Esophagus muscularis mucosa (tissue), 4 donors: ENCODE data around the gene THAP4. TPM values are rescaled to one million over a fixed set of nuclear protein-coding genes. Genes with fewer than 3 reads are reported as not detected.
A peak's percentile ranks its signal among the peaks of the same experiment; 100 is the strongest.

ENCODE experiments used
- DNase-seq: peaks from one replicate; pipeline ENCODE4 v3.0.0-alpha.2; 2017; ENCODE audit errors: extremely low spot score
- H3K27ac ChIP-seq, 4 donors: fragments of 200-600 bp; sonication (generic); replicated peaks in 1 of 4; 1 replicate in 3 of 4; 2 replicates in 1 of 4; pipeline ENCODE4 v1.5.1; 2016 to 2019; ENCODE audit warnings: mild to moderate bottlenecking in 1 of 4
- H3K27me3 ChIP-seq, 4 donors: fragments of 200-600 bp; sonication (generic); one replicate each; pipeline versions ENCODE4 v1.5.1 to v1.6.0; 2016 to 2019
- H3K36me3 ChIP-seq, 4 donors: fragments of 200-600 bp; sonication (generic); one replicate each; pipeline ENCODE4 v1.5.1; 2016 to 2019
- H3K4me1 ChIP-seq, 4 donors: fragments of 200-600 bp; sonication (generic); one replicate each; pipeline ENCODE4 v1.5.1; 2016 to 2019
- H3K4me3 ChIP-seq, 4 donors: fragments of 200-600 bp; sonication (generic); 1 replicate in 2 of 4; 2 replicates in 2 of 4; pipeline ENCODE4 v1.5.1; 2016 to 2019; ENCODE audit warnings: mild to moderate bottlenecking in 4 of 4, moderate library complexity in 1 of 4
- H3K9me3 ChIP-seq, 4 donors: fragments of 200-600 bp; sonication (generic); 1 replicate in 3 of 4; 2 replicates in 1 of 4; pipeline ENCODE4 v1.5.1; 2016 to 2019
- EP300 ChIP-seq: sonication (generic); formaldehyde crosslinking; IDR thresholded peaks from one replicate; pipeline ENCODE4 v1.6.1; 2017; ENCODE audit warnings: antibody characterized with exemption
- POLR2A ChIP-seq: fragments of 450-650 bp; IDR thresholded peaks from one replicate; pipeline ENCODE4 v1.6.1; 2017; ENCODE audit warnings: antibody characterized with exemption, moderate library complexity, mild to moderate bottlenecking, low read depth
- POLR2AphosphoS5 ChIP-seq, 2 donors: sonication (generic); formaldehyde crosslinking; IDR thresholded peaks; one replicate each; pipeline ENCODE4 v1.6.1; 2017; ENCODE audit warnings: antibody characterized with exemption in 2 of 2
- WGBS: methylation state at CpG from one replicate; pipeline ENCODE4 v1.1.5; 2018; 5-methylcytosine and 5-hydroxymethylcytosine counted together
- intact Hi-C: fragments of 100-400 bp; cut with DNase I; formaldehyde crosslinking; loops from one replicate; pipeline ENCODE4 v1.15.1; 2023
- total RNA-seq, 4 donors: library from RNA; depleted of rRNA; stranded (reverse); fragments of >200 nt; gene quantifications; one replicate each; pipeline versions ENCODE4 v1.1.0 to v1.2.1, GENCODE V29; 2016
- TF ChIP-seq, protein P1 (sequence below), 3 experiments: fragments of 200-600 bp in 2 of 3; fragments of 450-650 bp in 1 of 3; sonication (generic) in 2 of 3; IDR thresholded peaks; one replicate each; pipeline ENCODE4 v1.5.1; 2017 to 2019; ENCODE audit warnings: antibody characterized with exemption in 3 of 3, mild to moderate bottlenecking in 2 of 3, moderate library complexity in 1 of 3

THAP4 gene
- total RNA-seq, 4 donors from 2014 or later, result 37.0 to 69.8 (median 49.6) TPM

DNA sequence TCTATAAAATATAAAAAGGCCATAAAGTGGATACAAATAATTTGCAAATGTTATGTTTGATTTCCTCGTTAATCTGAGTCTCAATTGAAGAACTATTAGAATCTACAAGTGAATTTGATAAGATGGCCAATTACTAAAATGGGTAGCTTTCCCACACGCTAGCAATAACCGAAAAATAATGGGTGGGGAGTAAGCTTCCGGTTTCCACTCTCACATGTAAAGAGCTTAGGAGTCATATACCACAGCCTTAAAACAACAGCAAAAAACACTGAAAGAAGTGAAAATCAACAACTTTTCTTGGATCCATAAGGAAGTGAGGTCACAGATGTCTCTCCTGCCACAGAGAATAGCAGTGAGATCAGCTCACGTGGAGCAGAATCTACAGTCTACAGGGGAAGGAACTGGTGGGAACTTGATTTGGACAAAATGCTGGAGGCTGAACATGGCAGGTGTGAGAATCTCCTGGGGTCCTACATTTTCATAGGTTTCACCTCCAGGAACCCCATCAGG lies 18.6 kb downstream of the THAP4 start:
- intact Hi-C loops, result no loop called here
- TF ChIP-seq EP300, result no peak
- no peak for TF ChIP-seq POLR2A
- TF ChIP-seq POLR2AphosphoS5 (IDR thresholded peaks at IDR 0.05), result no peak
- TF ChIP-seq, protein P1, sequence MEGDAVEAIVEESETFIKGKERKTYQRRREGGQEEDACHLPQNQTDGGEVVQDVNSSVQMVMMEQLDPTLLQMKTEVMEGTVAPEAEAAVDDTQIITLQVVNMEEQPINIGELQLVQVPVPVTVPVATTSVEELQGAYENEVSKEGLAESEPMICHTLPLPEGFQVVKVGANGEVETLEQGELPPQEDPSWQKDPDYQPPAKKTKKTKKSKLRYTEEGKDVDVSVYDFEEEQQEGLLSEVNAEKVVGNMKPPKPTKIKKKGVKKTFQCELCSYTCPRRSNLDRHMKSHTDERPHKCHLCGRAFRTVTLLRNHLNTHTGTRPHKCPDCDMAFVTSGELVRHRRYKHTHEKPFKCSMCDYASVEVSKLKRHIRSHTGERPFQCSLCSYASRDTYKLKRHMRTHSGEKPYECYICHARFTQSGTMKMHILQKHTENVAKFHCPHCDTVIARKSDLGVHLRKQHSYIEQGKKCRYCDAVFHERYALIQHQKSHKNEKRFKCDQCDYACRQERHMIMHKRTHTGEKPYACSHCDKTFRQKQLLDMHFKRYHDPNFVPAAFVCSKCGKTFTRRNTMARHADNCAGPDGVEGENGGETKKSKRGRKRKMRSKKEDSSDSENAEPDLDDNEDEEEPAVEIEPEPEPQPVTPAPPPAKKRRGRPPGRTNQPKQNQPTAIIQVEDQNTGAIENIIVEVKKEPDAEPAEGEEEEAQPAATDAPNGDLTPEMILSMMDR (IDR thresholded peaks at IDR 0.05), result no peak
- Histone ChIP-seq H3K9me3 (no peaks in the 10 kb centered on the region), H3K27ac (peak overlapping the region in 2 of 4 donors; percentile 14 to 23), H3K27me3 (no peaks in the 10 kb centered on the region), H3K4me1 (peaks cover 8 to 20% (median 19%) of the 10 kb centered on the region in 4 donors), H3K36me3 (peaks cover 0 to 16% (median 6%) of the 10 kb centered on the region in 4 donors), H3K4me3 (no peak overlapping the region)
- WGBS, result 92% methylated on average over 5 of the region's 5 CpGs
- no peak for DNase-seq

- TF ChIP-seq, protein P1 (IDR thresholded peaks at IDR 0.05), result no peak
- TF ChIP-seq EP300, result no peak
- TF ChIP-seq POLR2AphosphoS5 (IDR thresholded peaks at IDR 0.05), result no peak
- TF ChIP-seq POLR2A, result no peak
- H3K27ac ChIP-seq, result peak overlapping the region in 3 of 4 donors; percentile 14 to 25 (median 23)
- intact Hi-C loops, result no loop called here
- no peak for DNase-seq
- H3K27me3 ChIP-seq, result no peaks in the 10 kb centered on the region
- H3K36me3 ChIP-seq, result peaks cover 0 to 16% (median 5%) of the 10 kb centered on the region in 4 donors
- 53% methylated on average over 15 of the region's 15 CpGs for WGBS
- no peaks in the 10 kb centered on the region for H3K9me3 ChIP-seq
- H3K4me3 ChIP-seq, result peak overlapping the region; percentile 20 to 40 (median 32)
- peaks cover 8 to 22% (median 21%) of the 10 kb centered on the region in 4 donors for H3K4me1 ChIP-seq
These were observed 19.4 kb downstream of the THAP4 start for GRCh38 chr2:241617431-241618154.

- 90% methylated on average over 30 of the region's 30 CpGs for WGBS
- no peak overlapping the region for H3K27ac ChIP-seq
- intact Hi-C loops, result no loop called here
- H3K9me3 ChIP-seq, result no peaks in the 10 kb centered on the region
- TF ChIP-seq, protein P1 (IDR thresholded peaks at IDR 0.05), result no peak
- TF ChIP-seq EP300 (no peak), POLR2A (no peak), POLR2AphosphoS5 (IDR thresholded peaks at IDR 0.05) (no peak)
- H3K4me3 ChIP-seq, result peak overlapping the region in 1 of 4 donors; percentile 20
- peaks cover 0 to 16% (median 3%) of the 10 kb centered on the region in 4 donors for H3K36me3 ChIP-seq
- DNase-seq, result no peak
- no peaks in the 10 kb centered on the region for H3K27me3 ChIP-seq
- H3K4me1 ChIP-seq, result peaks cover 8 to 31% (median 26%) of the 10 kb centered on the region in 4 donors
These were observed 20.5 kb downstream of the THAP4 start for GRCh38 chr2:241616168-241617125.

- intact Hi-C loops, result no loop called here
- H3K9me3 ChIP-seq, result no peaks in the 10 kb centered on the region
- peaks cover 13 to 40% (median 30%) of the 10 kb centered on the region in 4 donors for H3K4me1 ChIP-seq
- TF ChIP-seq, protein P1 (IDR thresholded peaks at IDR 0.05), result no peak
- TF ChIP-seq POLR2AphosphoS5 (IDR thresholded peaks at IDR 0.05) (no peak), POLR2A (no peak), EP300 (no peak)
- no peak overlapping the region for H3K27ac ChIP-seq
- WGBS, result 97% methylated on average over 16 of the region's 16 CpGs
- no peak for DNase-seq
- no peak overlapping the region for H3K4me3 ChIP-seq
- H3K27me3 ChIP-seq, result no peaks in the 10 kb centered on the region
- H3K36me3 ChIP-seq, result peaks cover 0 to 16% (median 3%) of the 10 kb centered on the region in 4 donors
These were observed 21.4 kb downstream of the THAP4 start for GRCh38 chr2:241615522-241616052.
